Mesothelial cell of epicardium (in vitro differentiated cells): ENCODE results near the gene PSAP. TPM values are rescaled to one million over a fixed set of nuclear protein-coding genes. Genes with fewer than 3 reads are reported as not detected.

ENCODE experiments used
- DNase-seq, 2 experiments: peaks; one replicate each; pipeline ENCODE4 v3.0.0; 2021; ENCODE audit warnings: low spot score in 2 of 2; ENCODE audit not compliant: unreplicated experiment in 2 of 2
- H3K27ac Mint-ChIP-seq: 2 replicates; pipeline ENCODE4 v1.8.0; 2021; ENCODE audit warnings: mixed read lengths
- H3K27me3 Mint-ChIP-seq: 2 replicates; pipeline ENCODE4 v1.8.0; 2021; ENCODE audit warnings: low read depth, mixed read lengths
- H3K36me3 Mint-ChIP-seq: 2 replicates; pipeline ENCODE4 v1.8.0; 2021; ENCODE audit warnings: mixed read lengths
- H3K4me1 Mint-ChIP-seq: 2 replicates; pipeline ENCODE4 v1.8.0; 2021; ENCODE audit warnings: mixed read lengths
- H3K4me3 Mint-ChIP-seq: 2 replicates; pipeline ENCODE4 v1.8.0; 2021; ENCODE audit warnings: mild to moderate bottlenecking, moderate library complexity, mixed read lengths
- H3K9me3 Mint-ChIP-seq: 2 replicates; pipeline ENCODE4 v1.8.0; 2021; ENCODE audit warnings: mixed read lengths
- total RNA-seq: library from RNA; stranded (reverse); gene quantifications from 3 replicates; pipeline ENCODE4 v1.2.1, GENCODE V29; 2021
- TF ChIP-seq, protein P1 (sequence below): fragments of 200-600 bp; sonication (generic); IDR thresholded peaks from one replicate; pipeline ENCODE4 v1.5.0; 2021; ENCODE audit warnings: antibody characterized with exemption; ENCODE audit not compliant: unreplicated experiment

The PSAP gene
- total RNA-seq, 1 donor from 2014 or later = 574 TPM

DNA sequence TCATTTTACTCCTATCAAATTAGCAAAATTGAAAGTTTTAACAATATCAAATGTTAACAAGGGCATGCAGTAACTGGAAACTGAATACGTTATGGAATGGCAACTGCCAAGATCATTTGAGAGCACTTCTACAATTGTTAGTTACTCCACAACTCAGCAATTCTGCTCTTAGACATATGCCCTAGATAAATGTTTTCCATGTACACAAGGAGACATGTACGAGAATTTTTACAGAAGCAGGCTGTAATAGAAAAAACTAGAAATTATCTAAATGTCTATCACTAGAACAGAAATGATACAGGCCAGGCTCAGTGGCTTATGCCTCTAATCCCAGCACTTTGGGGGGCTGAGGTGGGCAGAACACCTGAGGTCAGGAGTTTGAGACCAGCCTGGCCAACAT is 7.0 kb downstream of the PSAP start:
- H3K4me3 Mint-ChIP-seq = no peak overlapping the region
- TF ChIP-seq, protein P1, sequence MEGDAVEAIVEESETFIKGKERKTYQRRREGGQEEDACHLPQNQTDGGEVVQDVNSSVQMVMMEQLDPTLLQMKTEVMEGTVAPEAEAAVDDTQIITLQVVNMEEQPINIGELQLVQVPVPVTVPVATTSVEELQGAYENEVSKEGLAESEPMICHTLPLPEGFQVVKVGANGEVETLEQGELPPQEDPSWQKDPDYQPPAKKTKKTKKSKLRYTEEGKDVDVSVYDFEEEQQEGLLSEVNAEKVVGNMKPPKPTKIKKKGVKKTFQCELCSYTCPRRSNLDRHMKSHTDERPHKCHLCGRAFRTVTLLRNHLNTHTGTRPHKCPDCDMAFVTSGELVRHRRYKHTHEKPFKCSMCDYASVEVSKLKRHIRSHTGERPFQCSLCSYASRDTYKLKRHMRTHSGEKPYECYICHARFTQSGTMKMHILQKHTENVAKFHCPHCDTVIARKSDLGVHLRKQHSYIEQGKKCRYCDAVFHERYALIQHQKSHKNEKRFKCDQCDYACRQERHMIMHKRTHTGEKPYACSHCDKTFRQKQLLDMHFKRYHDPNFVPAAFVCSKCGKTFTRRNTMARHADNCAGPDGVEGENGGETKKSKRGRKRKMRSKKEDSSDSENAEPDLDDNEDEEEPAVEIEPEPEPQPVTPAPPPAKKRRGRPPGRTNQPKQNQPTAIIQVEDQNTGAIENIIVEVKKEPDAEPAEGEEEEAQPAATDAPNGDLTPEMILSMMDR = no peak
- H3K4me1 Mint-ChIP-seq = peaks cover 35% of the 10 kb centered on the region
- H3K36me3 Mint-ChIP-seq = no peaks in the 10 kb centered on the region
- no peaks in the 10 kb centered on the region for H3K27me3 Mint-ChIP-seq
- H3K27ac Mint-ChIP-seq = no peak overlapping the region
- H3K9me3 Mint-ChIP-seq = peaks cover 2% of the 10 kb centered on the region
- no peak for DNase-seq

- Mint-ChIP-seq H3K27me3 (no peaks in the 10 kb centered on the region), H3K9me3 (peaks cover 2% of the 10 kb centered on the region), H3K4me1 (peaks cover 35% of the 10 kb centered on the region), H3K4me3 (no peak overlapping the region), H3K27ac (peak overlapping the region; percentile 66), H3K36me3 (no peaks in the 10 kb centered on the region)
- TF ChIP-seq, protein P1 = no peak
- no peak for DNase-seq
Observed at GRCh38 chr10:71842856-71843686, 8.0 kb downstream of the PSAP start.

- Mint-ChIP-seq H3K27ac (no peak overlapping the region), H3K4me1 (peaks cover 35% of the 10 kb centered on the region), H3K4me3 (no peak overlapping the region), H3K36me3 (no peaks in the 10 kb centered on the region), H3K27me3 (no peaks in the 10 kb centered on the region), H3K9me3 (peaks cover 2% of the 10 kb centered on the region)
- TF ChIP-seq, protein P1 = no peak
- no peak for DNase-seq
Observed at GRCh38 chr10:71842422-71842821, 8.6 kb downstream of the PSAP start.

DNA sequence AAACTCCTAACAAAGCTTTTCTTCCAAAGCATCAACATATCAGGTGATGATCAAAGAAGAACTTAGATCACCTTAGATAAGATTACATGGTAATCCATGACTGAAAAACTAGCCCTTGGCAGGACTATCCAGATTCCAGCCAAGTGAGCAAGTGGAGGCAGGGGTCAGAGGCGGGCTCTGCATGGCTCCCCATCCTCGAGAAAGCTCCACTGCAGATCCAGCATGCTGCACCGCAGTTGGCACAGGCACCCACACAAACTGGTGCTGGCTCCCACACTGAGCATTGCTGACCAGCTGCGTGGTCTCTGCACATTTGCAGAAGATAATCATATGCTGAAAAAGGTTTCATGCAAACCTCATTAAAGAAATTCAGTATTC is 10.1 kb downstream of the PSAP start:
- TF ChIP-seq, protein P1 = no peak
- no peaks in the 10 kb centered on the region for H3K36me3 Mint-ChIP-seq
- H3K27me3 Mint-ChIP-seq = no peaks in the 10 kb centered on the region
- H3K4me3 Mint-ChIP-seq = no peak overlapping the region
- H3K4me1 Mint-ChIP-seq = peaks cover 48% of the 10 kb centered on the region
- peak overlapping the region; percentile 96 for H3K27ac Mint-ChIP-seq
- H3K9me3 Mint-ChIP-seq = peaks cover 2% of the 10 kb centered on the region
- DNase-seq = no peak

GRCh38 chr10:71840177-71840957 is 10.7 kb downstream of the PSAP start:
- Mint-ChIP-seq H3K4me1 (peaks cover 51% of the 10 kb centered on the region), H3K36me3 (no peaks in the 10 kb centered on the region), H3K27ac (peak overlapping the region; percentile 96), H3K27me3 (no peaks in the 10 kb centered on the region), H3K4me3 (no peak overlapping the region), H3K9me3 (peaks cover 2% of the 10 kb centered on the region)
- TF ChIP-seq, protein P1 = no peak
- DNase-seq = peak; percentile 77 to 90
